Hepatocyte (in vitro differentiated cells): Measurements from ENCODE around the gene RIT2.

Experiments
- EZH2phosphoT487 ChIP-seq: fragments of 200-600 bp; sonication (generic); IDR thresholded peaks from one replicate; pipeline ENCODE4 v1.6.1; 2018; ENCODE audit warnings: antibody characterized with exemption, mild to moderate bottlenecking, low read depth, moderate library complexity; ENCODE audit not compliant: unreplicated experiment, severe bottlenecking
- TF ChIP-seq, protein P1 (sequence below): fragments of 200-600 bp; sonication (generic); IDR thresholded peaks from 2 replicates; pipeline ENCODE4 v1.5.1; 2016; ENCODE audit warnings: antibody characterized with exemption, mild to moderate bottlenecking; ENCODE audit not compliant: poor library complexity

DNA sequence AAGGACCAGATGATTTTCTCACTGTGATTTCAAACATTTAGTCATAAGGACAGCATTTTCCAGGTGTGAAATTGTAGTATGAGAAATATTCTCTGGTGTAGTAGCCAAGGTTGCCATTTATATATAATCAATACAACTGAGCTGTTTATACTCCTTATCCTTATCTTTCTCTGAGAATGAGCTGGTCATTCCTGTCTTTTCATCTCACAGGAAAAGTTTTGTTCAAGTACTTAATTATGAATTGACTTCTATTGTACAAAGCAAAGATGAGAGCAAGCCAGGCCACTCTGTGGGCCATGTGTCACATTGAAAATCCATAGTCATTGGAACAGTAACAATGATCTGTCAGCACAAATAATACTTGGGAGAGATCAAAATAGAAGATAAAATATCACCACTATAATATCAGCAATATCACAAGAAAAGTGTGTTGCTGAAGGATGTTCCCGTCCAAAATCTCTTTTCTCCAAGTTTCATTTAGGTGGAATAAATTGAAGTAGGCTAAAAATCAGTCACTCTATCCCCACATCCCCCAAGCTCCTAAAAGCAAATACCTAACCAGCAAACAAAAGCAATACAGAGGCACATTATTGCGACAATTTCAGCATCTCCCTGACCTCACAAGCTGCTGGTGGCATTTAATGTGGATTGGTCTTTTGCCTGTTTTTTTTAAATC, 2.1 kb downstream of the RIT2 start:
- TF ChIP-seq, protein P1, sequence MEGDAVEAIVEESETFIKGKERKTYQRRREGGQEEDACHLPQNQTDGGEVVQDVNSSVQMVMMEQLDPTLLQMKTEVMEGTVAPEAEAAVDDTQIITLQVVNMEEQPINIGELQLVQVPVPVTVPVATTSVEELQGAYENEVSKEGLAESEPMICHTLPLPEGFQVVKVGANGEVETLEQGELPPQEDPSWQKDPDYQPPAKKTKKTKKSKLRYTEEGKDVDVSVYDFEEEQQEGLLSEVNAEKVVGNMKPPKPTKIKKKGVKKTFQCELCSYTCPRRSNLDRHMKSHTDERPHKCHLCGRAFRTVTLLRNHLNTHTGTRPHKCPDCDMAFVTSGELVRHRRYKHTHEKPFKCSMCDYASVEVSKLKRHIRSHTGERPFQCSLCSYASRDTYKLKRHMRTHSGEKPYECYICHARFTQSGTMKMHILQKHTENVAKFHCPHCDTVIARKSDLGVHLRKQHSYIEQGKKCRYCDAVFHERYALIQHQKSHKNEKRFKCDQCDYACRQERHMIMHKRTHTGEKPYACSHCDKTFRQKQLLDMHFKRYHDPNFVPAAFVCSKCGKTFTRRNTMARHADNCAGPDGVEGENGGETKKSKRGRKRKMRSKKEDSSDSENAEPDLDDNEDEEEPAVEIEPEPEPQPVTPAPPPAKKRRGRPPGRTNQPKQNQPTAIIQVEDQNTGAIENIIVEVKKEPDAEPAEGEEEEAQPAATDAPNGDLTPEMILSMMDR = no peak
- TF ChIP-seq EZH2phosphoT487 = no peak
